Measurements from ENCODE around the gene INSYN2B.

Gene INSYN2B

GRCh38 chr5:169895926-169896325 is 84.4 kb downstream of the INSYN2B start:
- no peak for DNase-seq (ENCODE audit: low read depth in 2 of 2, low spot score in 1 of 2)

GRCh38 chr5:169893571-169893970 is 86.7 kb downstream of the INSYN2B start:
- DNase-seq (ENCODE audit: low read depth in 2 of 2, low spot score in 1 of 2) = no peak

DNA sequence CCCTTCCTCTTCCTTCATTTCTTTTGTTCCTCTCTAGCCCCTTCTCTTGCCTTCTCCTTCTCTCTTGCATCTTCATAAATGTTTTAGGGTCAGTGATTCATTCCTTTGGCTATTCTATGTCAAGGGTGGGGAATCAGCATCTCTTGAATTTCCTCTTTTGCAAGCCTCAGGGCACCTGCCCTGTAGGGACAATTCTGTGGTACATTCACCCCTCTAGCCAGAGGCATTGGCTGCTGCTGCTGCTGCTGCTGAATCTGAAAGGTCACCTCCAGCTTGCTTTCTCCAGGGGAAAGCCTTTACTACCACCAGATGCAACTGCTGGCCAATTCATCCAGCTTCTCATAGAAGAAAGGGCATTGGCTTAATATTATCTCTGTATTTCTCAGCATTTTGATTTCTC is 87.3 kb downstream of the INSYN2B start:
- DNase-seq (ENCODE audit: low read depth in 2 of 2, low spot score in 1 of 2) = no peak

DNA sequence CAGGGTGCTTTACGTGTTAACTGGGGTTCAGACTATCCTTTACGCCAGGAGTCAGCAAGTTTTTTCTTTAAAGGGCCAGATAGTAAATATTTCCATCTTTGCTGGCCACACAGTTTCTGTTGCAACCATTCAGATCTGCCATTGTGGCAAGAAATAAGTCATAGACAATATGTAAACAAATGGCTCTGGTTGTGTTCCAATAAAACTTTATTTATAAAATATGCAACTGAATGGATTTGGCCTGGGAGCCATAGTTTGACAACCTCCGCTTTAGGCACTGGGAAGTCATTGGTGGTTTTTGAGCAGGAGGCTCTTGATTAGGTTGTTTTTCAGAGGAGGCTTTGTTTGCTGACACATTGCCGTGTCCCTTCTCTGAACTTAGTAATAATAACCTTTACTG is 90.7 kb downstream of the INSYN2B start:
- no peak for DNase-seq (ENCODE audit: low read depth in 2 of 2, low spot score in 1 of 2)

GRCh38 chr5:169886677-169887076 is 93.6 kb downstream of the INSYN2B start:
- DNase-seq (ENCODE audit: low read depth in 2 of 2, low spot score in 1 of 2) = no peak

DNA sequence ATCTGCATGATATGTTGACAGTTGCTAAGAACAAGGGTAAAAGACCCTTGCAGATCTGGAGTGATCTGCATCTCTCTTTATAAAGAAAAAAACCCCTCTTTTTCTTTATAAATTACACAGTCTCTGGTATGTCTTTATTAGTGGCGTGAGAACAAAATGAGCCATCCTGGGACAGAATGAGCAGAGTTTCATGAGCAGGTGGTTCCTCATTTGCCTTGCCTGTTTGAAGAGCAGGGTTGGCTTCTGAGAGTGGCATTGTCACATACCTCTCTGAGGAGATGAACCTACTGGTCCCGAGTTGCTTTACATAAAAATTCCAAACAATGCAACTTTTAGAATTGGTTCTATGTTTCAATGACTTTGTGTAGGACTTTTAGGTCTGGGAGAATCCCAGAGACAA is 94.3 kb downstream of the INSYN2B start:
- no peak for DNase-seq (ENCODE audit: low read depth in 2 of 2, low spot score in 1 of 2)

GRCh38 chr5:169881702-169882303 is 98.5 kb downstream of the INSYN2B start:
- DNase-seq (ENCODE audit: low read depth in 2 of 2, low spot score in 1 of 2) = no peak

- no peak for DNase-seq (ENCODE audit: low read depth in 2 of 2, low spot score in 1 of 2)
Measured at GRCh38 chr5:169880785-169881184, 99.5 kb downstream of the INSYN2B start.

DNA sequence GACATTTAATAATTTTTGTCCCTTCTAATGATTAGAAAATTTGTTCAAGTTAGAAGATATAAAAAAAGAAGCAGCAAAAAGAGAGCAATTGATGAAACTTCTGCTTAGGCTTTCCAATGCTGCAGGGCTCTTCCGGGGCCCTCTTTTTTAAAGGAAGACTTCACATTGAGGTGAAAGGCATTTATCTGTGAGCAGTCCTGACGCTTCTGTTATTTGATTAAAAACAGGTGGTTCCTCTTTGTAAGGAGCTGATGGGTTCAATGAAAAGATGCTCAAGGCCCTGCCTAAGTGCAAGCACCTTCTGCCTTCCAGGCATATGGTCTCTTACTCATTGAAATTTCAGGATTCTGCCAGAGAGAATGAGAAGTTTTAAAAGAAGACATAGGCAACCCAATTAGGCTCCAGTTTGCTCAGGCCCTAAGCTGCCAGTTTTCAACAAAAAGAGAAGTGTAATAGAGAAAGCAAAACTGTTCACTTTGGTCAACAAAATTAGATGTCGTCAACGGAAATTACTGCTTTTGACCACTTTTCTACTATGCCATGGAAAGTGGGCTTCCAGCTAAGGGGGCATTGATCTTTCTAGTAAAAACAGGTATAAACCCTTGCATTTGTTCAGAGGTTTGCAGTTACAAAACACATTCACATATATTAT is 100.2 kb downstream of the INSYN2B start:
- DNase-seq (ENCODE audit: low read depth in 2 of 2, low spot score in 1 of 2) = no peak

- DNase-seq (ENCODE audit: low read depth in 2 of 2, low spot score in 1 of 2) = no peak
Measured at GRCh38 chr5:169876386-169876785, 103.9 kb downstream of the INSYN2B start.

DNA sequence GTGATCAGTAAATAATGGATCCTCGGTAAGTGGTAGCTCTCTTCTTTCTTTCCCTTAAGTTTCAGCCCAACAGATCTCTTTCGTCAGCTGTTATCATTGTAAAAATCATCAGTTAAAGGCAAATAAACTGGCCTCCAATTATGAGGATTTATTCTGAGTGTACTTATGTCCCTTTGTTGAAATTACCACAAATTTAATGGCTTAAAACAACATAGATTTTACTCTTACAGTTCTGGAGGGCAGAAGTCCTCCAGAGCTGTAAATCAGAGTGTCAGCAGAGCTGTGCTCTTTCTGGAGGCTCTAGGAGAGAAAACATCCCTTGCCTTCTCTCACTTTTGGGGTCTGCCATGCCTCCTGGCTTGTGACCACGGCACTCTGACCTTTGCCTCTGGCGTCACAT is 104.6 kb downstream of the INSYN2B start:
- DNase-seq (ENCODE audit: low read depth in 2 of 2, low spot score in 1 of 2) = no peak

- DNase-seq (ENCODE audit: low read depth in 2 of 2, low spot score in 1 of 2) = no peak
Measured at GRCh38 chr5:169875091-169875728, 105.1 kb downstream of the INSYN2B start.

- no peak for DNase-seq (ENCODE audit: low read depth in 2 of 2, low spot score in 1 of 2)
Measured at GRCh38 chr5:169874621-169875020, 105.7 kb downstream of the INSYN2B start.

- DNase-seq (ENCODE audit: low read depth in 2 of 2, low spot score in 1 of 2) = no peak
Measured at GRCh38 chr5:169873642-169874041, 106.7 kb downstream of the INSYN2B start.

GRCh38 chr5:169871826-169872490 is 108.3 kb downstream of the INSYN2B start:
- no peak for DNase-seq (ENCODE audit: low read depth in 2 of 2, low spot score in 1 of 2)

DNA sequence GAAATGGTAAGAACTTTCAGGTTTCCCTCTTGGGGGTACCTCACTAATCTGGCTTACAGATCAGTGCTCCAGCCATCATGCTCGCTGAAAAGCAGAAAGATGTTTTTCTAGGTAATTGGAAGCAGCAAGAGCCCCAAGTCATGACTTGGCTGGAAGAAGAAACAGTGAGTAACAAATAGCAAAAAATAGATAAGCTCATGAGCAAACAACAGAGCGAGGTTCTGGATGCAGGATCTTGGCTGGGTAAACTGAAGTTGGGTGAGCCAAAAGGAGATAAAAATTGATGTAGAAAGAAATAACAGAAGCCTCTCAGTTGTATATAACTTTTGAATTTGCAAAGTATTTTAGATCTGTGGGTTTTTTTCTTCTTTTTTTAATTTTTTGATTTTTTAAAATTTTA is 110.1 kb downstream of the INSYN2B start:
- DNase-seq (ENCODE audit: low read depth in 2 of 2, low spot score in 1 of 2) = no peak

DNA sequence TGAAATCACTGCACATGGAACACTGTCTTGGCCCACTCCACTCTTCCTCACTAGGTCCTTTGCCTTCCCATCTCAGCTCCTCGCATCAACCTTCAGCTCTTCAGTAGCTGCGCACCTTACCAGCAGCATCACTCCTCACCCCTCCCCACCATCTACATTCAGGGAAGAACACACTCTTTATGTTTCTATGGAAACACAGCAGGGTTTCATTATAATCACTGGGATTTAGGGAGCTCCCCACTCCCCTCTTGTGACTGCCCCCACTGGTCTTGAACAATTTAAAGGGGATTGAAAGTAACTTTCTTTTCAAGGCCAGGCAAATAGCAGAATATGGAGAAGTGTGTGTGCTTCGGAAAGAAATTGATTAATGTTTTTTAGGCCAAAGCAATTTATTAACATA is 111.2 kb downstream of the INSYN2B start:
- no peak for DNase-seq (ENCODE audit: low read depth in 2 of 2, low spot score in 1 of 2)

DNA sequence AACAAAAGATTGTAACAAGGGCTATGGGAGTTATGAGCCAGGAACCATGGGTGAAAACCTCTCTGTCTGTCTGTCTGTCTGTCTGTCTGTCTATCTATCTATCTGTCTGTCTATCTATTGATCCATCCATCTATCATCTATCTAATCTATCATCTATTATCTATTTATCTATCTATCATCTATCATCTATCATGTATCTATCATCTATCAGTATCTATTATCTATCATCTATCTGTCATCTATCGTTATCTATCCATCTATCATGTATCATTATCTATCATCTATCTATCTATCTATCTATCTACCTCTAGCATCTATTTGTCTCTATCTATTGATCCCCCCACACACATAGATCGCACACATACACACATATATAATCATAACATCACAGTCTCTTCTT is 112.9 kb downstream of the INSYN2B start:
- no peak for DNase-seq (ENCODE audit: low read depth in 2 of 2, low spot score in 1 of 2)

DNA sequence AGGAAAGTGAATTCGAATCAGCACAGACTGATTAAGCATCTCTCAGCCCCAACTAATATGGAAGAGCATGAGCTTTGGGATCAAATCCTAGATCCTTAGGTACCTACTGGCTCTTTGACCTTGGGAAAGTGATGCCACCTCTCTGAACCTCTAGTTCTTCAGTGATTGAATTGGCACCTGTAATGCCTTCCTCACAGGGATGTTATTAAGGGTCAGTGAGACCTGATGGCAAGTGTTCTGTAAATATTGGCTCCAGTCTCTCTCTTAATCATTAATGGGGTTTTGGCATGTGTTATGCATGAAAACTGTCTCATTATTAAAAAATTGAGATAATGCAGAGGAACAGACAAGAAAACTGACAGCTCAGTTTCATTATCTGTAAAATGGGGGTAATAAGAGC is 115.8 kb downstream of the INSYN2B start:
- no peak for DNase-seq (ENCODE audit: low read depth in 2 of 2, low spot score in 1 of 2)

- no peak for DNase-seq (ENCODE audit: low read depth in 2 of 2, low spot score in 1 of 2)
Measured at GRCh38 chr5:169862391-169862811, 117.9 kb downstream of the INSYN2B start.

DNA sequence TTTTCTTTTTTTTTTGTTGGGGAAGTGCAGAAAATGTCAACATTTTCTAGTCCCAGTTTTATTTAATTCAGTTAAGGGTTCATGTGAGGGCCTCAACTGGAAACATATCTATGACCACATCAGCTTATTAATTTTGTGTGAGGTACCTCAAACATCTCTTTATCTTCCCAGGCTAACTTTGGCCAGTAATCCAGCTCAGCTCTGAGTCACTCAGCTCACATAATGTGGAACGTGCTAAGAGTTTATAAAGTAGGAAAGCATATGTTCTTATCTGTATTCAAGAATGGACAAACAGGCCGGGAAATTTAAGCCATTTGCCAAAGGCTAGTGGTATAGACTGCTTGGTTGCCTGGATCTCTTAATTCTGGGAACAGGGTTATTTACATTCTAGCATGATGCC is 118.4 kb downstream of the INSYN2B start:
- DNase-seq (ENCODE audit: low read depth in 2 of 2, low spot score in 1 of 2) = no peak

- DNase-seq (ENCODE audit: low read depth in 2 of 2, low spot score in 1 of 2) = no peak
Measured at GRCh38 chr5:169861433-169861832, 118.9 kb downstream of the INSYN2B start.

All from stimulated activated CD8-positive, alpha-beta memory T cell treated with anti-CD3 and anti-CD28 coated beads, Interleukin-4, amount 100 ng/mL, for 4 hours (primary cell).